ENCODE data around the gene PTPRM.

DNA sequence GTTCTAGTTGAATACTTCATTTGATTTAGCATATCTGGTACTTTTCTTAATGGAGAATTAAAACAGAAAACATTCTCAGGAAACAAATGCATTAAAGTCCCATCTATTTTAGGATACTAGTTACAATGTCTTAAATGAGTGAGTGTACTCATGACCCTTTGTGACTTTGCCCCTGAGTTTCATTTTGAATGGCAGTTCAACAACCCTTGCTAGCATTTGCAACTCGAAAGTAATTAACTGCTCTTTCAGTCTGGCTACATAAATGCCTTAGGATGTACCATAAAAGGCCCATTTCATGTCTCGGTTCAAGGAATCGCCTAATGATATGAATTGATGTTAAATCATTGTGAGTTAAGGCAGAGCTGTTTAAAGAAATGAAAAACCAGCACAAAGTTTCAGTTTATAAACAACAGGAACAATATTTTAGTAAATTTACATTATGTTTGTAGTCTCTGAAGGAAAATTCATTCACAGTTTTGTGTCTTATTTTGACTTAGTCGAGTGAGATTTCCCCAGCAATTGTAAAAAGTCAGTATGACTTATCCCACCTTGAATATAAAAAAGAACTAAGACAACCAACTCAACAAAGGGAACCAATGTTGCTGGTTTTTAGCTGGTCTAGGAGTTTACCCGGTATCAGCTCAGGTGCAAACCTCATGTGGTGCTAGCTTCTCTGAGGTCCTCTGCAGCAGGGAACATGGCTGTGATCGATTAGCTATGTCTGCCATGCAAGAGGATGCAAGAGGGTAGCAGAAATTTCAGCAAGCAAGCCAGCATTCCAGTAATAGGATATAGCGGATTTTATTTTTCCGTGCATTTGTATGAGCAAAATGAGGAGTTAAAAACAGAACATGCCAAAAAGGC lies 386.2 kb downstream of the PTPRM start:
- TF ChIP-seq, protein P1, sequence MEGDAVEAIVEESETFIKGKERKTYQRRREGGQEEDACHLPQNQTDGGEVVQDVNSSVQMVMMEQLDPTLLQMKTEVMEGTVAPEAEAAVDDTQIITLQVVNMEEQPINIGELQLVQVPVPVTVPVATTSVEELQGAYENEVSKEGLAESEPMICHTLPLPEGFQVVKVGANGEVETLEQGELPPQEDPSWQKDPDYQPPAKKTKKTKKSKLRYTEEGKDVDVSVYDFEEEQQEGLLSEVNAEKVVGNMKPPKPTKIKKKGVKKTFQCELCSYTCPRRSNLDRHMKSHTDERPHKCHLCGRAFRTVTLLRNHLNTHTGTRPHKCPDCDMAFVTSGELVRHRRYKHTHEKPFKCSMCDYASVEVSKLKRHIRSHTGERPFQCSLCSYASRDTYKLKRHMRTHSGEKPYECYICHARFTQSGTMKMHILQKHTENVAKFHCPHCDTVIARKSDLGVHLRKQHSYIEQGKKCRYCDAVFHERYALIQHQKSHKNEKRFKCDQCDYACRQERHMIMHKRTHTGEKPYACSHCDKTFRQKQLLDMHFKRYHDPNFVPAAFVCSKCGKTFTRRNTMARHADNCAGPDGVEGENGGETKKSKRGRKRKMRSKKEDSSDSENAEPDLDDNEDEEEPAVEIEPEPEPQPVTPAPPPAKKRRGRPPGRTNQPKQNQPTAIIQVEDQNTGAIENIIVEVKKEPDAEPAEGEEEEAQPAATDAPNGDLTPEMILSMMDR (IDR thresholded peaks at IDR 0.05) = no peak
- TF ChIP-seq EZH2 (IDR thresholded peaks at IDR 0.05) = no peak

Measured in neural progenitor cell (in vitro differentiated cells).